ENCODE data around the gene CD79A. TPM values are rescaled to one million over a fixed set of nuclear protein-coding genes. Genes with fewer than 3 reads are reported as not detected.
A peak's percentile ranks its signal among the peaks of the same experiment; 100 is the strongest.

CD79A gene
- total and polyA plus RNA-seq, 2 donors (not counting 1 experiment from before 2014, with no cell fraction given) = 0.07 to 0.17 TPM

DNA sequence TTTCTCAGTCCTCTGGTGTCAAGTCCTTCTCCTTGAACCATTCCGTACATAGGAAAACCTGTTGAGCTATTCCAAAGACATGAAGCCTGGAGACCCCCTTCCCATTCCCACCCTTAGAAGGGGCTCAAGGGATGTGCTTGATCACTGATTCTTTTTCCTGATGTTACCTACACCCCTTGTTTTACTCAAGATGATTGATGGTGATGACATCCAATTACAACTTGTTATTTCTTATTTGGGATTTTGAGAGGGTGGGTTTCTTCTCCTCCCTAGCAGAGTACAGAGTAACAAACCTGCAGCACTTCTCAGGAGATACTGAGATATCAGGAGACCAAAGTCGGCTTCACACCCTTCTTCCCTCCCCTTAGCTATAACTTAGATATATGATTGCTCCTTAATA lies 23.7 kb upstream of the CD79A start:
- H3K27ac ChIP-seq (ENCODE audit: insufficient read depth, low read length) = no peak overlapping the region
- no peaks in the 10 kb centered on the region for H3K9me3 ChIP-seq (ENCODE audit: control insufficient read depth, insufficient read depth, low read depth, low read length)
- peaks cover 25% of the 10 kb centered on the region for H3K27me3 ChIP-seq (ENCODE audit: control insufficient read depth, insufficient read depth, low read length)
- DNase-seq (ENCODE audit: low read depth in 2 of 2) = no peak
- no peaks in the 10 kb centered on the region for H3K79me2 ChIP-seq (ENCODE audit: control insufficient read depth, insufficient read depth, low read length)
- no peaks in the 10 kb centered on the region for H4K20me1 ChIP-seq (ENCODE audit: control insufficient read depth, extremely low read depth, insufficient read depth, low read length)
- no peaks in the 10 kb centered on the region for H3K36me3 ChIP-seq (ENCODE audit: control insufficient read depth, insufficient read depth, low read length)
- H3K9ac ChIP-seq (ENCODE audit: insufficient read depth, low read length) = no peak overlapping the region
- no peak overlapping the region for H3K4me3 ChIP-seq (replicated peaks in 1 of 4; ENCODE audit: control extremely low read depth in 1 of 4, insufficient read depth in 1 of 4, low read depth in 3 of 4, low read length in 4 of 4)
- no peak overlapping the region for H3K4me2 ChIP-seq (ENCODE audit: extremely low read depth, insufficient read depth, low read length)
- H2AFZ ChIP-seq (ENCODE audit: low read length) = no peak overlapping the region
- TF ChIP-seq CTCF (conservative IDR thresholded peaks at IDR 0.05 in 1 of 2, IDR thresholded peaks at IDR 0.05 in 1 of 2; ENCODE audit: low read depth in 1 of 2, low read length in 2 of 2) (no peak), EZH2 (IDR thresholded peaks at IDR 0.05; ENCODE audit: low read length, missing control alignments) (no peak)
- H3K4me1 ChIP-seq (ENCODE audit: control insufficient read depth, extremely low read depth, insufficient read depth, low read length) = no peaks in the 10 kb centered on the region

- no peaks in the 10 kb centered on the region for H3K79me2 ChIP-seq (ENCODE audit: control insufficient read depth, insufficient read depth, low read length)
- H2AFZ ChIP-seq (ENCODE audit: low read length) = no peak overlapping the region
- peaks cover 25% of the 10 kb centered on the region for H3K27me3 ChIP-seq (ENCODE audit: control insufficient read depth, insufficient read depth, low read length)
- no peak overlapping the region for H3K4me3 ChIP-seq (replicated peaks in 1 of 4; ENCODE audit: control extremely low read depth in 1 of 4, insufficient read depth in 1 of 4, low read depth in 3 of 4, low read length in 4 of 4)
- no peaks in the 10 kb centered on the region for H4K20me1 ChIP-seq (ENCODE audit: control insufficient read depth, extremely low read depth, insufficient read depth, low read length)
- no peaks in the 10 kb centered on the region for H3K9me3 ChIP-seq (ENCODE audit: control insufficient read depth, insufficient read depth, low read depth, low read length)
- H3K9ac ChIP-seq (ENCODE audit: insufficient read depth, low read length) = no peak overlapping the region
- TF ChIP-seq EZH2 (IDR thresholded peaks at IDR 0.05; ENCODE audit: low read length, missing control alignments) (no peak), CTCF (conservative IDR thresholded peaks at IDR 0.05 in 1 of 2, IDR thresholded peaks at IDR 0.05 in 1 of 2; ENCODE audit: low read depth in 1 of 2, low read length in 2 of 2) (no peak)
- H3K4me1 ChIP-seq (ENCODE audit: control insufficient read depth, extremely low read depth, insufficient read depth, low read length) = no peaks in the 10 kb centered on the region
- H3K4me2 ChIP-seq (ENCODE audit: extremely low read depth, insufficient read depth, low read length) = no peak overlapping the region
- DNase-seq (ENCODE audit: low read depth in 2 of 2) = no peak
- H3K27ac ChIP-seq (ENCODE audit: insufficient read depth, low read length) = no peak overlapping the region
- H3K36me3 ChIP-seq (ENCODE audit: control insufficient read depth, insufficient read depth, low read length) = no peaks in the 10 kb centered on the region
These were observed 23.3 kb upstream of the CD79A start for GRCh38 chr19:41853768-41854167.

DNA sequence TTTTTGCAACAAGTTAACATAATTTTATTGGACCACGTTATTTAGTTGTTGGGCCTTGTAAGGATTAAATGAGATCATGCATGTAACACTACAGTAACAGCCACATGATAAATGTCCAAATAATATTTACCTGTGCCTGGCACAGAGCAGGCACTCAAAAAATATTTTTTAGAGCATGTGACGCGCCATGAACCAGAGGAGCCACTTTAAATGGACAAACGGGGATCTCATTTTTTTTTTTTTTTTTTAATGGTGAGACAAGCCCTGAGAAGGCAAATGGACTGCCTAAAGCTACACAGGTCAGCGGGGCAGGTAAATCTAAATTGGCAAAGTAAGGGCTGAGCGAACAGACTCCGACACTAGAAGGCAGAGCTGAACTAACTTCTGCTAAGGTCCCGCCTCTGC lies 17.9 kb upstream of the CD79A start:
- Histone ChIP-seq H3K27ac (ENCODE audit: insufficient read depth, low read length) (no peak overlapping the region), H3K4me1 (ENCODE audit: control insufficient read depth, extremely low read depth, insufficient read depth, low read length) (peaks cover 8% of the 10 kb centered on the region), H3K27me3 (ENCODE audit: control insufficient read depth, insufficient read depth, low read length) (peaks cover 4% of the 10 kb centered on the region), H3K36me3 (ENCODE audit: control insufficient read depth, insufficient read depth, low read length) (peaks cover 23% of the 10 kb centered on the region), H3K79me2 (ENCODE audit: control insufficient read depth, insufficient read depth, low read length) (peaks cover 41% of the 10 kb centered on the region), H2AFZ (ENCODE audit: low read length) (peak overlapping the region; percentile 57), H3K9me3 (ENCODE audit: control insufficient read depth, insufficient read depth, low read depth, low read length) (no peaks in the 10 kb centered on the region), H3K9ac (ENCODE audit: insufficient read depth, low read length) (peak overlapping the region; percentile 18), H3K4me3 (replicated peaks in 1 of 4; ENCODE audit: control extremely low read depth in 1 of 4, insufficient read depth in 1 of 4, low read depth in 3 of 4, low read length in 4 of 4) (peak overlapping the region; percentile 44 to 92 (median 66)), H3K4me2 (ENCODE audit: extremely low read depth, insufficient read depth, low read length) (peak overlapping the region; percentile 87), H4K20me1 (ENCODE audit: control insufficient read depth, extremely low read depth, insufficient read depth, low read length) (no peaks in the 10 kb centered on the region)
- TF ChIP-seq CTCF (conservative IDR thresholded peaks at IDR 0.05 in 1 of 2, IDR thresholded peaks at IDR 0.05 in 1 of 2; ENCODE audit: low read depth in 1 of 2, low read length in 2 of 2) = no peak
- TF ChIP-seq EZH2 (IDR thresholded peaks at IDR 0.05; ENCODE audit: low read length, missing control alignments) = no peak
- DNase-seq (ENCODE audit: low read depth in 2 of 2) = no peak
